GM18519 (cell line): ENCODE data around the gene RNF7.
"Not testable (repeated sequence)": the region's sequence is repeated elsewhere in the genome, so short reads cannot be mapped to it uniquely, and the experiment has no call there.

Experiments used
- ATAC-seq: cut with Tn5 transposase; IDR thresholded peaks from one replicate; pipeline ENCODE4 v1.9.1; 2021; ENCODE audit warnings: mild to moderate bottlenecking, moderate library complexity; ENCODE audit not compliant: unreplicated experiment, low FRiP score

Gene RNF7

DNA sequence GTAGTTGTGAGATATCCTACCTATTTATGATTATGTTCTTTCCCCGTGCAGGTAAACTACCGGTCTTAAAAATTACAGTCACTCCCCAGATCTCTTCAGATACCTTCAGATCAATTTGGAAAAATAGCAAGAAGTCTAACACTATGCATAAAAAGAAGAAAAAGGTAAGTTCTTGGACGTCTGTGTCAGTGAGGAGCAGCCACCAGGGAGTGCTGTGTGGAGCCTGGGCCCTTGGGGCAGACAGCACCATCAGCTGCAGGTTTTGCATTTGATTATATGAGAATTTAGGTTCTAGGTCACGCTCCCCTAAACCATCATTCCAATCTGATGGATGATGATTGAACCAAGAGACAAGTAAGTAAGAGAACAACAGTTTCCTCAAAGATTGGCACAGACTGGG is 8.9 kb upstream of the RNF7 start:
- ATAC-seq = no peak

DNA sequence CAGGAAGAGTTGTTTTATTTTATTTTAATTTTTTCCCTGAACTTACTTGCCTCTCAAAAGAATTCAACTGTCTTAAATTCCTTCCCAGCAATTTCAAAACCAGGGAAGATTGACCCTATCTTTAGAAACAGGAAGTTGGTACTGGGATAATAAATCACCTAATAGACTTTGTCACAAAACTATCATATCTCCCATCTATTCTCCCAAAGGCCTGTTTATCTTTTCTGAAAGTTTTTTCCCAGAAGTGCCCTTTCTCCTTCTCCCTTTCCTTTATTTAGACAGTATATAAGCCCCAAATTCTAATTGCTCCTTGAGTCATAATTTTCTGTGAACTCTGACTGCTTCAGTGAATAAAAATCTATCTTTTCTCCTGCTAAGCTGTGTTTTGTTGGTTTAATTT is 2.9 kb upstream of the RNF7 start:
- no peak for ATAC-seq

DNA sequence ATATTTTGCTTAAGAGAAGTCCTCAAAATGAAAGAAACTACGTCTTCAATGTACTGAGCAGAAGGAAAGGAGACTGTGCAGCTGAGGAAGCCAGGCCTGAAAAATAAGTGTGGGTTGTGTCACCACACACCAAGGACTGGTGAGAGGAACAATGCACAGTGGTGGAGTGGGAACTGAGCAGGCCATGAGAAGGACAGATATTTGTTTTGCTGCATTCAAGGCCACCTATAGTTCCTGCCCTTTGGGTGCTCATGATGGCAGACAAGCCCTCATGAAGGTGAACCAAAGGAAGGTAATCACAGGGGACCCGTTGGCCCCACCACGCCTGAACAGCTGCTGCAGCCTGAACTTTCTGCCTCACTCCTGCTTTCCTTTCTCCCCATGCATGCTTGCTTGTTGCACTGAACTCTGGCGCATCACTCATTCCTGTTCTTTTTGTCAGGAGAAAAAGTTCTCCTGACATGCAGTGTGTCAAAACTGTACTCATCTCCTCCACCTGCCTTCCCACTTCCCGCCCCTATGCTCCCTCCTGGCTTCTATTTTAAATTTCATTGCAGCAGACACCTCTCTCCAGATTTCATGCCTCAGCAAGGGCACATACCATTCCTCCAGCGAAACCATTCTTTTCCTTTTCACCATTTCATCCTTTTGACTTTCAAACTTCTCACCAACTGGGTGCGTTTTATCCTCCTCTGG is 2.2 kb upstream of the RNF7 start:
- no peak for ATAC-seq

DNA sequence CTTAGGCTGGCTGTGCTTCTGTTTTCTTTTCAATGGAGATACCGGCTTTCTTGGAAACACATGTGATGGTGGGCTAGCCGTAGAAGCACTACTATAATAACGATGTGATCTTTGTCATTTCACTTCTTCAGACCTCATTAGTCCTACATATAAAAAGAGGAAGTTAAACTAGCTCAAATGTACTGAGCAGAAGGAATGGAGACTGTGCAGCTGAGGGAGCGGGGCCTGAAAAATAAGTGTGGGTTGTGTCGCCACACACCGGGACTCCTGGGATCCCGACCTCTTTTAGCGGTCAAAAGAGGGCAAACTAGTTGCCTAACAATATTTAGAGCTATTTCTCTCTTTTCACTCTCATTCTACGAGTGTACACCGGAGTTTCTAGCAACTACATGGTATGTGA is 1.0 kb upstream of the RNF7 start:
- no peak for ATAC-seq

DNA sequence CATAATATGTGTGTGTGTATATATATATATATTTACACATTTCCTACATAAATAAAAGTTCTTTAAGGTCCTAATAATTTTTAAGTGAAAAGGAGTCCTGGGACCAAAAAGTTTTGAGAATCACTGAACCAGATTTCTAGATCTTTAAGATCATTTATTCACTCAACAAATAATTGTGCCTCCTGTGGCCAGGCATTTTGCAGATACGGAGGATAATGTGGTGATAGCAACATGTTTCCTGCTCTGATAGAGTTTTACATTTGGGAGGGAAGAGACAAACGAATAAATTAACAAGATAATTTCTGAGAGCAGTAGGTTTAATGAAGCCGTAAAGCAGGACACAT is 448 bp upstream of the RNF7 start:
- no peak for ATAC-seq

DNA sequence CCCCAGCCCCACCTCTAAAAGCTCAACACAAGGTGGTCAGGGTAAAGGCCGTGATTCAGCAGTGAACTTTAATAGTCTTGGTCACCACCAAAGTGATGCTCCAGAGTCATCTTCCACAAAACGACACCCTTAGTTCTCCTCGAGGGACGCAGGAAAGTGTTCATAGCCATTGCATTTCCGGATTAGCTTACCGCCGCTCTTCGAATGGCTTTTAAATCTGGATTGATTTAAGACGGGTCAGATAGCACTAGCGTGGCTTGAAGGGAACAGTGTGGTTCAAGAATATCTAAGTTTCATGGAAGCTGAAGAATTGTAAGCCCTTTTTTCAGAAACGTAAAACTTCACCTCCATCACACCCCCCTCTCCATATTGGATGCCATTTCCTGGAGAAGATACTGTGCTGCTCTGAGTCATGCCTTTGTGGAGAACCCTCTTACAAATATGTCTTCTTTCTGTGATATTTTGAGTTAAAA is 829 bp downstream of the RNF7 start:
- no peak for ATAC-seq

DNA sequence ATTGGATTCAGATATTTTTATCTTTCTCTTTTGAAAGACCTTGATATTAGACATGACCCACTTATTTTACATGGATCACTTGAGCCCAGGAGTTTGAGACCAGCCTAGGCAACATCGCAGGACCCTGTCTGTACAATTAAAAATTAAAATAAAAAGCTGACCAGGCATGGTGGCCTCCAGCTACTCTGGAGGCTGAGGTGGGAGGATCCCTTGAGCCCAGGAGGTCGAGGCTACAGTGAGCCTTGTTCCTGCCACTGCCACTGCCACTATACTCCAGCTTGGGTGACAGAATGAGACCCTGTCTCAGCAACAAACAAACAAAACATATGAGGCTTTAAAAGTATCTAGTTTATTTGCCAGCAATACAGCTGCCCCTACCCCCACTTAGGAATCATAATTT is 1.6 kb downstream of the RNF7 start:
- ATAC-seq = no peak

DNA sequence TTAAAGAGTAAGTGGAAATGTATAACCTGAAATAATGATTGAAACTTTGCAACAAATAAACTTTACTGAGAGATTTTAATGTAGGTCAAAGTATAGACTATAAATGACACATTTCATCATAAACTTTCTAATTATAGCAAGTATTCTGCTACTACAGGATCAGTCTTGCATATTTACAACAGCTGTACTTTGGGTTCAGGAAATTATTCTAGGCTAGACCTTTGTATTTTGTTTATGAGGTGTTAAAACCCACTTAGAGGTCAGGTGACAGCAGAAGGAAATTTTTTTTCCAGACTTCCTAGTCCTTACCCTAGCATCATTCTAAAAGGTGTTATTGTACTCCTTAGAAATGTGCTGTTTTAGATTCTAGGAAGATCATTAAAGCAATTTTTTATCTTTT is 2.3 kb downstream of the RNF7 start:
- ATAC-seq = no peak

DNA sequence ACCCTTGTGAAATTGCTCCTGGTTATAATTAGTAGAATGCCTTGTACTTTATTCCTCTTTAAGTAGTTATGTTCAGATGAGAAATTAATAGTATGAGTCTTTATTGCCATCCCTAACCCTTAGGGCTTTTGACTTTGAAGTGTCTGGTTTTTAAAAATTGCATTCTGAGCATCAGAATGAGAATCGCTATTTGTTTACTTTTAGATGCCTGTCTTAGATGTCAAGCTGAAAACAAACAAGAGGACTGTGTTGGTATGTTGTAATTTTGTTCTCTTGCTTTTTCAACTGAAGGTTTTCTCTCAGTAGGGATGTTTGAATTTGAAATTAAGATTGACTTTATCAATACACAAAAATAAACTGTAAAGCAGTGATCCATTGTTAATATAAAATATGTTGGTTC is 5.2 kb downstream of the RNF7 start:
- ATAC-seq = no peak

DNA sequence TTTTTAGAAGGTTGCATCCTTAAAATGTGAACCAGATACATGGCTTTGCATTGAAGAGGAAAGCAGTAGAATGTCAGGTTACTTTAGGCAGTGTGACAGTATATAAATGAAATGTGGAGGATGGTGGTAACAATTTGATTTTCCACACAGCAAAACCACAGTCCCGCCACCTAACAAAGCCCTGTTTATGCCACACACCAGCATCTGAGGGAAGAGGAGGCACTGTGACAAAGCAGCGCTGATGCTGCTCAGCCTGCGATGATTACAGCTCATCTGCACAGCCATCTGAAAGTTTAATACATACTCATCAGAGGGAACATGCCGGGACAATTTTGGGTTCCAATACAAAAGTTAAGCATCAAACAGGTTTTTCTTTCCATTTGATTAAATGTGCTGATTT is 8.9 kb downstream of the RNF7 start:
- no peak for ATAC-seq

DNA sequence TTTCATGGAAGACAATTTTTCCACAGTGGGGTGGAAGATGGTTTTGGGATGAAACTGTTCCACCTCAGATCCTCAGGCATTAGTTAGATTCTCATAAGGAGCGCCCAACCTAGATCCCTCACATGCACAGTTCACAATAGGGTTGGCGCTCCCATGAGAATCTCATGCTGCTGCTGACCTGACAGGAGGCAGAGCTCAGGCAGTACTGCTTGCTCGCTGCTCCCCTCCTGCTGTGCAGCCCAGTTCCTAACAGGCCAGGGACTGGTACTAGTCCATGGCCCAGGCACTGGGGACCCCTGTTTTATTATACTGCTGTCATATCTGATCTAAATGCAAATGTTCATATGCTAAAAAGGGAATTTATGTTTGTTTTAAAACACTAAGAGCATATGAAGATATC is 15.3 kb downstream of the RNF7 start:
- ATAC-seq = no peak

DNA sequence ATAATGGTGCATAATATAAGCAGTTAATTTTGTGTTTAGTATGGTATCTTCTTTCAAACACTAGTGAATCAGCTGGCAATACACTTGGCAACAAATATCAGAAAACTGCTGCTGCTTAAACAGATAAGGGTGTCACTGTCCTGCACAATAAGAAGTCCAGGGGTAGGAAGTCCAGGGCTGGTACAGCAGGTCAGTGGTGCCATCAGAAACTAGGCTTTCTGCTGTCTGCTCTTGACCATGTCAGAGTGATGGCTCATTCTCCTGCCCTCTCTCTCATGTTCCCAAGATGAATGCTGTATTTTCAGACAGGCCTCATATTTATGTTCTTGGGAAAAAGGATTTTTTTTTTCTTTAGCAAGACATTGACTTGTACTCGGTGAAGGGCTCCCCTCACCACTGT is 15.9 kb downstream of the RNF7 start:
- no peak for ATAC-seq

DNA sequence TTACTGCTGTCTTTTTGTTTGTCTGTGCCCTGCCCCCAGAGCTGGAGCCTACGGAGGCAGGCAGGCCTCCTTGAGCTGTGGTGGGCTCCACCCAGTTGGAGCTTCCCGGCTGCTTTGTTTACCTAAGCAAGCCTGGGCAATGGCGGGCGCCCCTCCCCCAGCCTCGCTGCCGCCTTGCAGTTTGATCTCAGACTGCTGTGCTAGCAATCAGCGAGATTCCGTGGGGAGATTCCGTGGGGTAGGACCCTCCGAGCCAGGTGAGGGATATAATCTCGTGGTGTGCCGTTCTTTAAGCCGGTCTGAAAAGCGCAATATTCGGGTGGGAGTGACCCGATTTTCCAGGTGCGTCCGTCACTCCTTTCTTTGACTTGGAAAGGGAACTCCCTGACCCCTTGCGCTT is 24.5 kb downstream of the RNF7 start:
- not testable (repeated sequence) for ATAC-seq

DNA sequence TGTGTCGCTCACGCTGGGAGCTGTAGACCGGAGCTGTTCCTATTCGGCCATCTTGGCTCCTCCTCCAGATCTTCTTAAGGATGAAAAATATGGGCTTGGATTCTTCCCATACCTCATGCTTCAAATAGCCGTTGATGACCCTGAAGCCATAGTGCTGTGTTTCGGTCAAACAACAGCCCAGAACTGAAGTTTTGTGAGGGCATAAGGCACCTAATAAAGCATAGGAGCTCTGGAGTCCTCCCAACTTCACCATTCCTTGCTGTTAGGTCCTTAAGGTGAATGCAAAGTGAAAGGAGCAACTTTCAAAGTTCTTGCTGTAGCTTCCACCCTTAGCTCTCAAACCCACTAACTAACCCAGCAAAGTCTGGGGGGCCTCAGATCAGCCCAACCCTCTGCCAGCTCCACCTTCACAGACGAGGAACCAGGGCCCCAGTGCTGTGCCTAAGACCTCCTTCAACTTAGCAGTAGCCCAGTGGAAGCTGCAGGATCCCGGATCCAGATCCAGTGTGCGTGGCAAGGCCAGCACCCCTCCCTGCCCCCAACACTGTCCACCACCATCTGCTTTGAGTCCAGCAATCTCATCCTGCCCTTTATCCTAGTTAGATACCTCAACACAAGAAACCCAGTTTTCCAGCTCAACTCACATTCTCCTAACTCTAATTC is 25.1 kb downstream of the RNF7 start, which contains the start of gene GRK7:
Gene GRK7, plus strand, starts transcription at position 321 of the 663 bp plus-strand sequence. CDS start 14,877 bp downstream, outside the sequence.
- ATAC-seq = no peak

DNA sequence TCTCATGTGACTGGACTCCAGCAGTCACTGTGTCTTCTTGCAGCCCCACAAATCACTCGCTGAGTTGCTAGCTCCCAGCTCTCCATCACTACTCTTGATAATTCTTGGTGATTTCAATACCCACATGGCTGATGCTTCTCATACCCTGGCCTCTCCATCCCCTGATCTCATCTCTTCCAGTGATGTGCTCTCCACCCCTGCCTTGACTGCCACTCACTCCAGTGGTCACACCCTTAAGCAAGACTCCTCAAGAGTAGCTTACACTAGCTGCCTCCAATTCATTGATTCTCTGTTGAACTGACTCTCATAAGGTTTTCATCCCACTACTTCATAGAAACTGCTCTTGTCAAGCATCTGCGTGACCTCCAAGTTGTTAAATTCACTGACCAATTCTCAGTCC is 25.9 kb downstream of the RNF7 start:
- ATAC-seq = no peak

DNA sequence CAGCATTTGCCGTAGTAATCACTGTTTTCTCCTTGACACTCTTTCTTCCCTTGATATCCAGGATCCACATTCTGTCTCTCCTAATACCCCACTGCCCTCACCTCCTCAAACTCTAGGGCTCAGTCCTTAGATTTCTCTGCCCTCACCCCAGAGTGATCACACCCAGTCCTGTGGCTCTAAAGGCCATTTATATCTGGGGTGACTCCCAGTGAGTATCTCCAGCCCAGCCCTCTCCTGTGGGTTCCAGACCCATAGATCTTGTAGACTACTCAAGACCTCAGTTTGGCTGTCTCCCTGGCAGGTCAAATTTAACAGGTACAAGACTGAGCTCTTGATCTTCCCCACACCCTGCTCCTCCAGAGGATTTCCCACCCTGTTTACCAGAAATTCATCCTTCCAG is 26.4 kb downstream of the RNF7 start:
- ATAC-seq = no peak

DNA sequence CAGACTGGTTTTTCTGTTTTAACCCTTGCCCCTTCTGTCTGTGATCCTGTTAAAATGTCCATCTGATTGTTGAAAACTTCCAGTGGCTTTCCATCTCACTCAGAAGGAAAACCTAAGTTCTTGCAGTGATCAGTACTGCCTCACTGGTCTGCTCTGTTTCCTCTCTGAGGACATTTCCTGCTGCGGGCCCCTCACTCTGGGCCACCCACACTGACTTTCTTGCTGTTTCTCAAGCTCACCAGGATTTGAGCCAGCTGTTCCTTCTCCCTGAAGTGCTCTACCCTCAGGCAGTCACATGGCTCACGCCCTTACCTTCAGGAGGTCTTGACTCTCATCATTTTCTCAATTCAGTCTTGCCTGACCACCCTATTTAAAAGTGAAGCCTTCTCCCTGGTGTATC is 26.9 kb downstream of the RNF7 start:
- no peak for ATAC-seq

DNA sequence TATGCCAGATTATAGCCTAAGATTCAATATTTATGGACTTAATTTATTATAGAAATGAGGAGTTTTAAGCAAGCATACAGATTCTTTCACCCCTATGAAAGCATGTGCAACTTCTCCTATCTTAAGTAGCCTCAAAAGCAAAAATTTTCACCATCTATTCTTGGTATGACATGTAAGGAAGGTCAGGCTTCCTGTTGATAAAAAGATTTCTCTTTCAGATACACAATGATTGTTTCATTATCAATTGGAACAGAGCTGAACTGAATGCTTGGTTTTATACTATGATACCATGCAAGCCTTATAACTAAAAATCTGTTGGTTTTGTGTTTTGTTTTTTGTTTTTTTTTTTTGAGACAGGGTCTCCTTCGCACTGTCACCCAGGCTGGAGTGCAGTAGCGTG is 29.0 kb downstream of the RNF7 start:
- no peak for ATAC-seq

DNA sequence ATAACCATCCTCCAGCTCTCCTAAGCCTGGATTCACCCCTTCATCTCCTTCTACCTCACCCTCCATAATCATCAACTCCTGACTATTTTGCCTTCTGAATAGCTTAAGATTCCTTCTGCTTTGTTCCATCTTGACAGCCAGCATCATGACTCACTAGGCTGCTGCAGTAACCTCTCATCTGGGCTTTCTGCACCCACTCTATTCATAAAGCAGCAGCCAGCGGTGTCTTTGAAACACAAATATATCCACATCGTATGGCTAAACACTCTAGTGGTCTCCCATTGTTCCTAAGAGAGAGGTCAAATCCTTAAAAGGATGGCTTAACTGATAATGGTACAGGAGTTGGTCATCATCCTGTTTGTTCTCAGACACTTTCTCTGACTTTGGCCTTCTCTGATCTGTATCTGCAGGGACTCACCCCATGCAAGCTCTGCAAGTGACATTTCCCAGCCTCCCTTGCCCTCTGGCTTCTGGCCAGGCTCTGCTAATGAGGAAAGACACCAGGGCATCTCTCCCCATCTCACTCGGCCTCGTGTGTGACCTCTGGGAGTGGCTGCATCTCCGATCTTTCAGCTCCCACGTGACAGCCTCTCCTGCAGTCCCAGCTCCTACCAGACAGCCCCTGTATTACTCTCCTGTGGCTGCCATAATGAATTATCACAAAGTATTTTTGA is 31.3 kb downstream of the RNF7 start:
- ATAC-seq = no peak

DNA sequence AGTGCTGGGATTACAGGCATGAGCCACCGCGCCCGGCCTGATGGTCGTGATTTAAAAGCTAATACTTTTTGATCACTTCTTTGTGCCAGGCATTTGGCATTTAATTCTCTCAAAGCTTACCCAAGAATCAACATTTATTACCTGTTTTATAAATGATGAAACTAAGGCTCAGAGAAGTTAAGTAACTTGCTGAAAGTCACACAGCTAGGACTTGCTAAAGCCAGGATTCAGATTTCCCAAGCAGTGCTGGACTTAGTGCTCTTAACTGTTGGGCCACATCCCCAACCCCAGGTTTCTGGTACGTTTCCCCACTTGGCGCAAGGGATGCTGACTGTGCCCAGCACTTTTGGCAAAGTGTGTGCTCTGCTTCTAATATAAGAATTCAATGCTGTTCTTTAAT is 35.6 kb downstream of the RNF7 start:
- ATAC-seq = no peak

DNA sequence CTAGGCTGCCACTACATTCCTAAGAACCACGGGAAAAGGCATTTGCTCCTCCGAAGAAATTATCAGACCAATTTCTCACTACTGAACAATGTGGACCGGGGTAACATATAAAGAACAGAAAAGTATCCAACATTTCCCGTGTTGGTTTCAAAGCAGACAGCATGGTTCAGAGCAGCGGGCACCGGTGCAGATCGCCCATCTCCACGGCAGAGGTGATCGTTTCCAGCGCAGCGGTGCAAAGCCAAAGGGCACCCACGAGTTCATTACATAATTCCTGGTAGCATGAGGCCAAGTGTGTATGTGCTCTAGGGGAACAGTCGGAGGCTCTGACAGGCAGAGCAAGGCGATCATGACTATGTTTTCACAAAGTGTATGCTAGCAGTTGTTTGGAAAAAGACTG is 38.3 kb downstream of the RNF7 start:
- ATAC-seq = no peak

DNA sequence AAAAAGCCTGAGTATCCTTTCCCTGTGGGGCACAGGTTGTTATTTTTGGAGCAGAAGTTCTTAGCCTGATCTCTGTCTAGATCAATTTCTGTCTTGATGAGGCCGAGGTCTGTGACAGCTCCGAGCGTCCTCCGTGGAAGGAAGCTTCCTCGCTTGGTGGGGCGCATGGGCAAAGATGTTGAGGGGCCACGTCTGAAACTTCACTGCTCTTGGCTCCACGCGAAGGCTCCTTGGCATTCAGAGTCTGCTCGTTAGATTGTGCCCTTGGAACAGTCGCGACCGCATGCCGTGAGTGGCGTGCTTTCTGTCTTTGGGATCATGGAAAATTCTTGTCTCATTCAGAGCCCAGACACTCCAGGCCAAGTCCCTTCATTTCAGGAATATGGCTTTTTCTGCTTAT is 38.8 kb downstream of the RNF7 start:
- ATAC-seq = no peak
